Neuronal stem cell (in vitro differentiated cells): Measurements from ENCODE around the gene NTRK3.

Source experiments
- DNase-seq: peaks from one replicate; pipeline ENCODE4 v3.0.0-alpha.2; 2013; ENCODE audit warnings: low spot score
- H2AFZ ChIP-seq: one replicate; pipeline ENCODE4 v1.6.1; 2013; ENCODE audit warnings: mild to moderate bottlenecking, low read length, inconsistent platforms
- H2AK5ac ChIP-seq: 2 replicates; pipeline ENCODE4 v1.6.1; 2013; ENCODE audit warnings: low read depth, mild to moderate bottlenecking, inconsistent platforms, low read length, moderate library complexity, mixed read lengths
- H2BK120ac ChIP-seq: 2 replicates; pipeline ENCODE4 v1.6.1; 2013; ENCODE audit warnings: low read depth, mild to moderate bottlenecking, inconsistent platforms, low read length, moderate library complexity, mixed read lengths
- H2BK12ac ChIP-seq: one replicate; pipeline ENCODE4 v1.6.1; 2013; ENCODE audit warnings: low read length, inconsistent platforms
- H2BK15ac ChIP-seq: 2 replicates; pipeline ENCODE4 v1.6.1; 2013; ENCODE audit warnings: mild to moderate bottlenecking, low read length, inconsistent platforms, mixed read lengths
- H2BK5ac ChIP-seq: one replicate; pipeline ENCODE4 v1.6.1; 2013; ENCODE audit warnings: inconsistent platforms, mild to moderate bottlenecking, low read length, moderate library complexity
- H3K14ac ChIP-seq: one replicate; pipeline ENCODE4 v1.6.1; 2013; ENCODE audit warnings: low read length, inconsistent platforms
- H3K18ac ChIP-seq: 2 replicates; pipeline ENCODE4 v1.6.1; 2013; ENCODE audit warnings: low read length, inconsistent platforms
- H3K23ac ChIP-seq: 2 replicates; pipeline ENCODE4 v1.6.1; 2013; ENCODE audit warnings: low read depth, mild to moderate bottlenecking, mixed read lengths, low read length, inconsistent platforms; ENCODE audit not compliant: poor library complexity
- H3K27ac ChIP-seq: replicated peaks from 3 replicates; pipeline ENCODE4 v1.5.1; 2013; ENCODE audit warnings: low read length, inconsistent platforms
- H3K27me3 ChIP-seq, 3 experiments: 2 replicates each; pipeline ENCODE4 v1.6.1; 2013; ENCODE audit warnings: low read length in 3 of 3, mild to moderate bottlenecking in 2 of 3, inconsistent platforms in 1 of 3, low read depth in 1 of 3, mixed read lengths in 1 of 3, moderate library complexity in 1 of 3; ENCODE audit not compliant: control insufficient read depth in 3 of 3, insufficient read depth in 3 of 3
- H3K36me3 ChIP-seq, 2 donors: replicated peaks in 1 of 2; 2 replicates each; pipeline ENCODE4 v1.6.1; 2013; ENCODE audit warnings: low read length in 2 of 2; ENCODE audit not compliant: control insufficient read depth in 2 of 2, insufficient read depth in 2 of 2
- H3K4ac ChIP-seq: 2 replicates; pipeline ENCODE4 v1.6.1; 2013; ENCODE audit warnings: inconsistent platforms, mild to moderate bottlenecking, low read length, moderate library complexity
- H3K4me1 ChIP-seq, 2 donors: 1 replicate in 1 of 2; 2 replicates in 1 of 2; pipeline ENCODE4 v1.6.1; 2013; ENCODE audit warnings: low read length in 2 of 2, low read depth in 1 of 2; ENCODE audit not compliant: control insufficient read depth in 2 of 2, insufficient read depth in 1 of 2
- H3K4me2 ChIP-seq: one replicate; pipeline ENCODE4 v1.6.1; 2013; ENCODE audit warnings: mild to moderate bottlenecking, low read length, inconsistent platforms; ENCODE audit not compliant: insufficient read depth, poor library complexity, severe bottlenecking
- H3K4me3 ChIP-seq, 2 donors: 2 replicates each; pipeline ENCODE4 v1.5.1; 2013; ENCODE audit warnings: low read length in 2 of 2, mild to moderate bottlenecking in 2 of 2, inconsistent platforms in 1 of 2, moderate library complexity in 1 of 2
- H3K79me1 ChIP-seq: one replicate; pipeline ENCODE4 v1.6.1; 2013; ENCODE audit warnings: low read depth, mild to moderate bottlenecking, inconsistent platforms, low read length, moderate library complexity
- H3K9ac ChIP-seq: one replicate; pipeline ENCODE4 v1.6.1; 2013; ENCODE audit warnings: mild to moderate bottlenecking, low read depth, low read length, inconsistent platforms; ENCODE audit not compliant: poor library complexity
- H3K9me3 ChIP-seq, 2 donors: replicated peaks in 1 of 2; 2 replicates each; pipeline versions ENCODE3 to v1.6.1; 2013; ENCODE audit warnings: low read length in 2 of 2, mild to moderate bottlenecking in 2 of 2, inconsistent platforms in 1 of 2, low read depth in 1 of 2, mixed read lengths in 1 of 2, moderate library complexity in 1 of 2; ENCODE audit not compliant: control insufficient read depth in 2 of 2, insufficient read depth in 1 of 2
- H4K8ac ChIP-seq: one replicate; pipeline ENCODE4 v1.6.1; 2013; ENCODE audit warnings: low read depth, mild to moderate bottlenecking, inconsistent platforms, low read length, moderate library complexity
- H4K91ac ChIP-seq: one replicate; pipeline ENCODE4 v1.6.1; 2013; ENCODE audit warnings: low read length, low read depth, mild to moderate bottlenecking, inconsistent platforms; ENCODE audit not compliant: poor library complexity
- WGBS, 2 donors: extraction: QIAGEN DNeasy Blood & Tissue Kit; methylation state at CpG; one replicate each; pipeline ENCODE4 v1.1.7; 2013; ENCODE audit warnings: missing lambda C conversion rate in 2 of 2, mixed read lengths in 1 of 2; ENCODE audit not compliant: insufficient read length in 2 of 2, insufficient replicate concordance in 1 of 2; ENCODE audit errors: extremely low coverage in 2 of 2; 5-methylcytosine and 5-hydroxymethylcytosine counted together

Gene NTRK3

DNA sequence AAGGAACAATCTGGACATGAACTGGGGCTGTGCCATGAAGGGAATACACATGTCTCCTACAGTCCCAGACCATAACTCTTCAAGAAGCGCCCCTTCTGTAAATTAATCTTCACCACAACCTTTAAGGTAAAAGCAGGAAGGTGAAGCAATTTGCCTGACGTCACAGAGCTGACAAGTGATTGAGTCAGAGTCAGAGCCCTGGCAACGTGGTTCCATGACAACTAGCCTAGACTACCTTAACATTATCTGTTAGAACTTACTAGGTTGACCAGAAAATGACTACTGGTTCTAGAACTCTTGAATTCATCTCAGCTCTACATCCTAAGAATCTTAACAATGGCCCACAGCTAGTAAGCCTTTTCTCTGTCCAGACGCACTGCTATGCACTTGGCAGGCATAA lies 124.6 kb downstream of the NTRK3 start:
- Histone ChIP-seq H3K27me3 (peaks cover 0 to 5% (median 0%) of the 10 kb centered on the region in 3 experiments), H2BK12ac (no peak overlapping the region), H3K9me3 (peaks cover 0 to 2% of the 10 kb centered on the region in 2 donors), H3K18ac (no peak overlapping the region), H3K4me3 (no peak overlapping the region), H3K4me2 (no peak overlapping the region), H3K9ac (no peak overlapping the region), H2BK15ac (no peak overlapping the region), H2AK5ac (no peak overlapping the region), H4K8ac (no peak overlapping the region), H3K27ac (no peak overlapping the region), H3K79me1 (no peaks in the 10 kb centered on the region), H2BK120ac (no peak overlapping the region), H3K4me1 (no peaks in the 10 kb centered on the region), H2BK5ac (no peak overlapping the region), H2AFZ (no peak overlapping the region), H3K4ac (no peak overlapping the region), H3K23ac (no peak overlapping the region), H3K36me3 (no peaks in the 10 kb centered on the region), H4K91ac (no peak overlapping the region), H3K14ac (no peak overlapping the region)
- no CpG with 5 or more reads among the region's 4 CpGs for WGBS, 2 donors
- DNase-seq = no peak

DNA sequence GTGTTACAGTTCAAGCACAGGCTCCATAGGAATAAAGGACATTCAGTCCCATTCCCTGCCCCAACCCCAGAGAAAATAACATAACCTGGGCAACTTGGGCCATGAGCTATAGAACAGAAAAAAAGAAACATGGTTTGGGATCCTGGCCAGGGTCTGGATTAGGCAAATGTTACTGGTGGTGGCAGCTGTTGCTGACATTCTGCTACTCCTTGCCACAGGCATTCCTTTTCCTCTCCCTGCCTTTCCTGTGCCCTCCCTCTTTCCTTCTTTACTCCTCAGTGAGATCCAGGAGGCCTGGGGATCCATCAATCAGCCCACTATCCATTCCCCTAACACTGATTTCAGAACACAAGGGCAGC lies 129.1 kb downstream of the NTRK3 start:
- no peak for DNase-seq

DNA sequence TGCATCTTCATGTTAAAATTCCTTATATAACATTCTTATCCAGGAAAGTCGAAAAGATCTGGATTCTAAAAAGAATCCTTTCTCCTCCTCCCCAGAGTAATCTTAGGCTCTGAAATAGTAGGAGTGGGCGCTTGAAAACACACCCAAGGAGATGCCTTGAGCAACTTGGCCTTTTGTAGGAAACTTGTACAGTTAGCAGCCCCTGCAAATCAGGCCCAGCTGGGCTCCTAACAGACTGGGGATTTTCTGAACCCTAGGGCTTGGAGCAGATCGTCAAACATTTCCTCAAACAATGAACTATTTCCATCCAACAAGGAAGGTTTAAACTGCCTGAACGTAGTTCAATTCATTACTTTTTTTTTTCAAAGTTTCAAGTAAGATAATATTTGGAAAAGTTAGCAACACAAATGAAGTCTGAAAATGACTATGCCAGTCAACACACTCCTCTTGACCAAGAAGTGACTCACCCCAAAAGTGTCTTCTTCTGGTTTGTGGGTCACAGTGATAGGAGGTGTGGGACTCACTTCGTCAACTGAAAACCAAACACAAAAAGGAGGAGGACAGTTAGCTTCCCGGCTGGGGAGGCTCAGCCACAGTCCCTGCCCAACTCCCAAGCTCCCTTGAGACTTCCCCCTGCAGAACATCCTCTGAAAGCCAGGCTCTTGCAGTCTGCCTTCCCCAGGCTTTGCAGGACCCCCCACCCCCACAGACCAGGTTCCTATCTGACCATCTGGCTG lies 129.7 kb downstream of the NTRK3 start:
- peaks cover 0 to 5% (median 0%) of the 10 kb centered on the region in 3 experiments for H3K27me3 ChIP-seq

More for the DNA sequence above, 129.1 kb downstream of the NTRK3 start:
- Histone ChIP-seq H3K14ac (no peak overlapping the region), H4K91ac (no peak overlapping the region), H3K36me3 (no peaks in the 10 kb centered on the region), H3K23ac (no peak overlapping the region), H3K4me2 (no peak overlapping the region), H2BK5ac (no peak overlapping the region), H3K4me3 (no peak overlapping the region), H3K9ac (no peak overlapping the region), H3K18ac (no peak overlapping the region), H3K9me3 (no peaks in the 10 kb centered on the region), H2AK5ac (no peak overlapping the region), H3K4me1 (no peaks in the 10 kb centered on the region), H3K27ac (no peak overlapping the region), H2BK120ac (no peak overlapping the region), H2BK15ac (no peak overlapping the region), H3K4ac (no peak overlapping the region), H4K8ac (no peak overlapping the region), H3K79me1 (no peaks in the 10 kb centered on the region), H2BK12ac (no peak overlapping the region), H3K27me3 (peaks cover 0 to 5% (median 0%) of the 10 kb centered on the region in 3 experiments), H2AFZ (no peak overlapping the region)

DNA sequence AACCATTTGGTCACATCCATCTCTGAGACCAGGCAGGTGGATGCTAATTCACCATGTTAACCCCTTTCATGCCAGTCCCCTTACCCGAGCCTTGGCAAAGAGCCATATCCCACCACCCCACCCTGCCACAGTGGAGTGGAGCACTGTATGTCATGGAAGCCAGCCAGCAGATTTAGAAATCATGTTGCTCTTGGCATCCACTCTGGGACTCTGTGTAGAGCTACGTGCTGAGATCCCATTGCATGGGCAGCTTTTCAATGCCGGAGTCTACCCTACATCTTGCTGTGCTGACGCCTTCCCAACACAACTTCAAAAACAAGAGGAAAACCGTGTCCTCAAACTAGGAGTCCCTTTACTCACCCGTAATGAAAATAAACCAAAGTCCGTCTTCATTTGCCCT lies 131.0 kb downstream of the NTRK3 start:
- Histone ChIP-seq H3K9ac (no peak overlapping the region), H2AFZ (no peak overlapping the region), H3K4ac (no peak overlapping the region), H3K23ac (no peak overlapping the region), H3K14ac (no peak overlapping the region), H3K4me2 (no peak overlapping the region), H3K18ac (no peak overlapping the region), H2BK15ac (no peak overlapping the region), H3K79me1 (no peaks in the 10 kb centered on the region), H3K27me3 (peaks cover 0 to 3% (median 0%) of the 10 kb centered on the region in 3 experiments), H3K4me3 (no peak overlapping the region), H3K9me3 (no peaks in the 10 kb centered on the region), H3K4me1 (no peaks in the 10 kb centered on the region), H2BK12ac (no peak overlapping the region), H3K36me3 (no peaks in the 10 kb centered on the region), H4K91ac (no peak overlapping the region), H2AK5ac (no peak overlapping the region), H2BK120ac (no peak overlapping the region), H4K8ac (no peak overlapping the region), H2BK5ac (no peak overlapping the region), H3K27ac (no peak overlapping the region)
- DNase-seq = no peak
- WGBS, 2 donors = no CpG with 5 or more reads among the region's 7 CpGs

More for the DNA sequence above, 129.7 kb downstream of the NTRK3 start:
- Histone ChIP-seq H2AK5ac (no peak overlapping the region), H2BK15ac (no peak overlapping the region), H3K18ac (no peak overlapping the region), H3K9ac (no peak overlapping the region), H3K14ac (no peak overlapping the region), H3K36me3 (no peaks in the 10 kb centered on the region), H4K91ac (no peak overlapping the region), H2BK12ac (no peak overlapping the region), H3K23ac (no peak overlapping the region), H2BK120ac (no peak overlapping the region), H3K4me1 (no peaks in the 10 kb centered on the region), H3K4ac (no peak overlapping the region), H2BK5ac (no peak overlapping the region), H3K4me3 (no peak overlapping the region), H3K27ac (no peak overlapping the region), H3K9me3 (no peaks in the 10 kb centered on the region), H3K4me2 (no peak overlapping the region), H3K79me1 (no peaks in the 10 kb centered on the region), H4K8ac (no peak overlapping the region), H2AFZ (no peak overlapping the region)
- DNase-seq = no peak
- no CpG with 5 or more reads among the region's 6 CpGs for WGBS, 2 donors
